ENCODE data around the gene TNFRSF18. TPM values are rescaled to one million over a fixed set of nuclear protein-coding genes. Genes with fewer than 3 reads are reported as not detected.

TNFRSF18 gene
- total and polyA plus RNA-seq, 7 donors = 0.04 to 0.76 (median 0.20) TPM; not detected in 3

DNA sequence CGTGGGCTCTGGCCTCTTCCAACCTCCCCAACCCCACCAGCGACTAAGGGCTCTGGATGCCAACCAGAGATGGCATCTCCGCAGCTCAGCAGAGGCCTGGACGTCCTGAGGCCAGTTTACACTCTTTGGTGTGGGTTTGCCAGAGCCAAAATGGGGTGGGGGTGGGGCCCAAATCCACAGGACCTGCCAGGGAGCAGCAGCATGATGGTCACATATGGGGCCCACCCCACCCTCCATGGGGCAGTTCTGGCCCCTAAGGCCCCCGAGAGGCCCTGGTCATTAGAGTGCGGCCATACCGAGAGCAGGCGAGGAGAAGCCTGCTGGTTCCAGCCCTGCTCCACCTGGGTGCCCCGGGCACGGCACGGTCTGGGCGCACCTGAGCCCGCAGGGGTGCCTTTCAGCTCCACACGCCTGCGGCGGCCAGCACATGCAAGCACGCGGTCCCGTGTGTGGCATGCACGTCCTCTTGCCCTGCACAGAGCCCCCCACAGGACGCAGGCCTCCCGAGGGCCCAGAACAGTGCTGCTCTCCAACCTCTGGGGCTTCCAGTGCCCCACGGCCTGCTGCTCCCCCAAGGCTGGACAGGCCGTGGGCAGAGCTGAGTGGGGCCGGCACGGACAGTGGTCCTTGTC, 35.3 kb upstream of the TNFRSF18 start:
- ATAC-seq (no peak), DNase-seq (no peak)
- Histone ChIP-seq H3K27ac (no peak overlapping the region), H3K36me3 (ENCODE audit: insufficient read depth in 1 of 2, low read depth in 1 of 2) (no peaks in the 10 kb centered on the region), H3K4me3 (no peak overlapping the region), H3K4me1 (no peaks in the 10 kb centered on the region), H3K27me3 (ENCODE audit: insufficient read depth in 3 of 3, low read length in 2 of 3) (peaks cover 0 to 28% (median 28%) of the 10 kb centered on the region in 3 donors), H3K9me3 (no peaks in the 10 kb centered on the region)
- intact Hi-C loops (cut with DNase I) = no loop called here
- no peak for TF ChIP-seq CTCF (IDR thresholded peaks at IDR 0.05)
- 77 to 82% (median 81%) methylated on average over 26 of the region's 26 CpGs for WGBS, 3 donors

GRCh38 chr1:1240822-1241587, 34.6 kb upstream of the TNFRSF18 start:
- H3K4me1 ChIP-seq = no peaks in the 10 kb centered on the region
- no peak for DNase-seq
- H3K9me3 ChIP-seq = no peaks in the 10 kb centered on the region
- H3K36me3 ChIP-seq (ENCODE audit: insufficient read depth in 1 of 2, low read depth in 1 of 2) = no peaks in the 10 kb centered on the region
- WGBS, 3 donors = 49 to 56% (median 53%) methylated on average over 17 to 23 of the region's 23 CpGs
- TF ChIP-seq CTCF (IDR thresholded peaks at IDR 0.05) = no peak
- ATAC-seq = no peak
- H3K27ac ChIP-seq = no peak overlapping the region
- H3K27me3 ChIP-seq (ENCODE audit: insufficient read depth in 3 of 3, low read length in 2 of 3) = peaks cover 0 to 23% (median 23%) of the 10 kb centered on the region in 3 donors
- H3K4me3 ChIP-seq = no peak overlapping the region
- intact Hi-C loops (cut with DNase I) = no loop called here

DNA sequence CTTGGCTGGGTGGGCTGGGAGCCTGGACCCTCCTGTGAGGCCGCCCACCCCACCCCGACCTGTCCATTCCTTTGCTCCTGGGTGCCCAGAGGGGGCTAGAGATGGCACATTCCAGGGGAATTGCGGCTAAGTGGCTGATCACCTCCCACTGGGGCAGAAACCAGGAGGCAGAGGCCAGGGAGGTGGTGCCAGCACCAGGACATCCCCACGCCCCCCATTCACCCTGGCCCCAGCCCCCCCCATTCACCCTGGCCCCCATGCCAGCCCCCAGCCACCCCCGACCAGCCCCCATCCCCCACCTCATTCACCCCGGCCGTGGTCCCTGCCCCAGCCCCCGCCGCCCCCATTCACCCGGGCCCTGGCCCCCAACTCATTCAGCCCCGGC, 33.9 kb upstream of the TNFRSF18 start:
- no peaks in the 10 kb centered on the region for H3K4me1 ChIP-seq
- peaks cover 0 to 18% (median 16%) of the 10 kb centered on the region in 3 donors for H3K27me3 ChIP-seq (ENCODE audit: insufficient read depth in 3 of 3, low read length in 2 of 3)
- H3K4me3 ChIP-seq = no peak overlapping the region
- intact Hi-C loops (cut with DNase I) = no loop called here
- no peak for TF ChIP-seq CTCF (IDR thresholded peaks at IDR 0.05)
- H3K9me3 ChIP-seq = no peaks in the 10 kb centered on the region
- H3K27ac ChIP-seq = no peak overlapping the region
- no peaks in the 10 kb centered on the region for H3K36me3 ChIP-seq (ENCODE audit: insufficient read depth in 1 of 2, low read depth in 1 of 2)
- 51 to 73% (median 62%) methylated on average over 3 to 11 of the region's 11 CpGs for WGBS, 3 donors
- ATAC-seq = no peak
- no peak for DNase-seq

DNA sequence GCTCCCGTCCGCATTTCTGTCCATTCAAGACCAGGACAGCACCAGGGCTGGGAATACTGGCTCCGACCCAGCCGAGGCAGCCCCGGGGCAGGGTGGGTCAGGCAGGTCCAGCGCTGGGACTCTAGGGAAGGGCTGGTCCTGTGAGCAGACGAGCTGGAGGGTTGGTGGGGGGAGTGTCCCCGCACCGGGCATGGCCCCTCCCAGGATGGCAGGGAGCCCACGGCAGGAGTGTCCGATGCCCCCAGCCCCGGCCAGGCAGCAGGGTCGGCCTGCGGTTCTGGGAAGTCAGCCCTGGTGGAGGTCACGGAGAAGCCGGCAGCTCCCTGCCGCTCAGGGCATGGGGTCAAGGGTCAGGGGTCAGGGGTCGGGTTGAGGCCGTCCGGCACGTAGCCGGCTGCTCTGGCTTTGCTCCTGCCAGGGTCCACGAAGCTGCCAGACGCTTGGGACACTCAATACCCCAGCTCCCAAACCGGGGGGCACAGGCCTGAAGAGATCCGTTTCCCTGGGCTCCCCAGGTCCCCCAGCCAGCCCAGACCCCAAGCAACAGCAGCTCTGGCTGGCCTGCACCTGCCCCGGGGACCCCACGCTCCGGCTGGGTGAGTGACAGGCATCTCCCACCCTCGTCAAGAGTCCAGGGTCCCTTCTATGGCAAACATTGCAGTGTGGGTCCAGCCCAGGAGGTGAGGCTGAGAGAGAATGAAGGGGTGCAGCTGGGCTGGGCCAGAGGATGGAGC, 33.4 kb upstream of the TNFRSF18 start:
- no peak for DNase-seq
- H3K4me1 ChIP-seq = no peaks in the 10 kb centered on the region
- no peaks in the 10 kb centered on the region for H3K9me3 ChIP-seq
- H3K4me3 ChIP-seq = no peak overlapping the region
- peaks cover 0 to 16% (median 15%) of the 10 kb centered on the region in 3 donors for H3K27me3 ChIP-seq (ENCODE audit: insufficient read depth in 3 of 3, low read length in 2 of 3)
- no peaks in the 10 kb centered on the region for H3K36me3 ChIP-seq (ENCODE audit: insufficient read depth in 1 of 2, low read depth in 1 of 2)
- no peak for ATAC-seq
- H3K27ac ChIP-seq = no peak overlapping the region
- TF ChIP-seq CTCF (IDR thresholded peaks at IDR 0.05) = no peak
- intact Hi-C loops (cut with DNase I) = no loop called here
- 16 to 25% (median 24%) methylated on average over 28 to 30 of the region's 30 CpGs for WGBS, 3 donors

Measured in psoas muscle (tissue), 8 donors.